Erythroblast (primary cell): ENCODE measurements around the gene PRIMA1.

Experiments used
- GATA1 ChIP-seq: IDR thresholded peaks from 2 replicates; pipeline ENCODE4 v1.6.1; 2011; ENCODE audit warnings: low read depth, mild to moderate bottlenecking, control low read depth, low read length, moderate library complexity
- POLR2A ChIP-seq: IDR thresholded peaks from 2 replicates; pipeline ENCODE4 v1.6.1; 2011; ENCODE audit warnings: mild to moderate bottlenecking, low read length

DNA sequence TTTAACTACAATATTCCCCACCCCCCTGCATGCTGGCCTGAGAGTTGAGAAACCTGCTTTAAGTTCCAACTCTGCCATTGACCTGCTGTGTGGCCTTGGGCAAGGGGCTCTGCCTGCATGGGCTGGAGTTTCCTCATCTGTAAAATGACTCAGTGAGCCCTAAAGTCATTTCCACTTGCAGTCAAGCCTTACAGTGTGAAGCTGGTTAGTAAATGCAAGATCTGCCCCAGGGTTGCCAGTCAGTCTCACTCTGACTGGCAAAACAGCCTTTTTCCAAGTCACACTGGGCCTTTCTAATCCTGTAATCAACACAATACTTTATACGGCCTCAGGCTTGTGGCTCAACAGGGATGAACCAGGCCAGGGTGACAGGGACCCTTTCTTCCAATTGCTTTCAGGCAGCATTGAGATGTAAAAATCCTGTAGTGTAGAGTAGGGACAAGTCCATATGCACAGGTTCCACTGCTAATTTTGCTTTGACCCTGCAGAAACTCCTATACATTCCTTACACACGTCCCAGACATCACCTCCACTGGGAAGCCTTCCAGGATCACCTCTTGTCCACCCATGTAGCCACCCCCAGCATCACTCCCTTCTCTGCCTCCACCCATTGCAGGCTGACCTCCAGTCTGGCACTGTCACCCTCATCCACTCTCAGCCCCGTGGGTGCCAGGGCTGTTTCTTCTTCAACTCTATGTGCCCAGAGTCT, 42.6 kb upstream of the PRIMA1 start:
- TF ChIP-seq POLR2A (no peak), GATA1 (no peak)
